Kasumi-1 (cell line): Measurements from ENCODE around the gene FBLN1.
"Not testable (repeated sequence)": the region's sequence is repeated elsewhere in the genome, so short reads cannot be mapped to it uniquely, and the experiment has no call there.

Source experiments
- DNase-seq, 2 experiments: peaks; one replicate each; lab custom pipeline; 2025; lab: John Stamatoyannopoulos, UW

The FBLN1 gene

DNA sequence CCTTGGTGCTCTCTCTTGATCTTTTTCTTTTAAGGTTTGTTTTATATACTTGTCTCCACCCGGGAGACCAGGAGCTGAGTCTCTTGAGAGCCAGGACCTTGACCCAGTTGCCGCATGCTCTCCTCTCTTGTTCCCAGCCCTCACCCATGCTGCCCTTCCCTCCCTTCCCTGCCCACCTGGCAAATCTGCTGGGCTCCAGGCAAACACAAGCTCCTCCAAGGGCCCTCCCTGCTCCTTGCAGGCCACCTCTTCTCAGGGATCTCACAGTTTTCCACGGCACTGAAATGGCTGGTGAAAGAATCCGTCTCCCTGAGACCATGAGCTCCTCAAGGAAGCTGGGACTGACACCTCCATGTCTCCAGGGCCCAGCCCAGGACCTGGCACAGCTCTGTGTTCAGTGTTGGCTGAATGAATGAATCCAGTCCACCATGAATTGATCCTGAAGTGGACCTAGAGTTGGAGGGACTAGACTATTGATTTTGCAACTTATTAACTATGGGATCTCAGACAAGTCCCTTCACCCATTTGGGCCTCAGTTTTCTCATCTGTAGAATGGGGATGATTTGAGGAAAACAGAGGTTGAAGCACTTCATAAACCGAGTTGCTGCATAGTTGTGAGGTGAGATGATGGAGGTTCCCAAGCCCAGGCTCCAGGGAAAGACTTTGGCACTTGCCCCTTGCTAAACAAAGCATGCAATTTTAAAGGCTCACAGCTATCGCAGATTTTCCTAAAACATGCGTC is 25.1 kb upstream of the FBLN1 start:
- DNase-seq = no peak

DNA sequence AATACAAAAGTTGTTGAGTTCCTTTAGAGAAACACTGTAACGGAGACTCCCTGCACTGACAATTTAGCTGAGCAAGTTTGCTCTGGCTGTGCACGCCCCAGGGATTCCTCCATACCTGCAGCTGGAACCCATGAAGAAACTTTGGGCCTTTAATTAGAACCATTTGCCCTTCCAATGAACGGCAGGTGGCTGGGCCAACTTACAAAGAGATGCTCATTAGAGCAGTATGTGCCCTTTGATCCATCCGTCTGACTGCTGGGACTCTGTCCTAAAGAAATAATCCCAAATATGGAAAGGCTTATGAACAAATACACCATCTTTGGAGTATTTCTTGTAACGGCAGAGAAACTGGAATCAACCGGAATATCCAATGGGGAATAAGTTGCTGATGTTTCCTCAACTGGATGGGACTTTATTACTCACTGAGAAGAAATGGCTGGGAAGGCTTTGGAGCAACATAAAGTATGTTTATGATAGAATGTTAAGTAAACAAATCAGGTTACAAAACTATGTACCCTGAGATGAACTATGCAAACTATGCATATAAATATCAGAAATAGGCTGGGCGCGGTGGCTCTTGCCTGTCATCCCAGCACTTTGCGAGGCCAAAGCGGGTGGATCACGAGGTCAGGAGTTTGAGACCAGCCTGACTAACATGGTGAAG is 24.4 kb upstream of the FBLN1 start:
- no peak for DNase-seq

- no peak for DNase-seq
Measured at GRCh38 chr22:45480717-45481116, 22.0 kb upstream of the FBLN1 start.

DNA sequence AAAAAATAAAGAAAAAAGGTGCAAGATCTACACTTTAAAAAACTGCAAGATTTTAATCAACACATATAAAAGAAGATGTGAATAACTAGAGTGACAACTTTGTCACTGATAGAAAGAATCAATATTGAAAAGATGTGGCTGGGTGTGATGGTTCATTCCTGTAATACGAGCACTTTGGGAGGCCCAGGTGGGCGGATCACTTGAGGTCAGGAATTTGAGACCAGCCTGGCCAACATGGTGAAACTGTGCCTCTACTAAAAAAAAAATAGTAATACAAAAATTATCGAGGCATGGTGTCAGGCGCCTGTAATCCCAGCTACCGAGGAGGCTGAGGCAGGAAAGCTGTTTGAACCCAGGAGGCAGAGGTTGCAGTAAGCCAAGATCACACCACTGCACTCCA is 21.0 kb upstream of the FBLN1 start:
- no peak for DNase-seq

GRCh38 chr22:45482169-45482568 is 20.5 kb upstream of the FBLN1 start:
- DNase-seq = no peak

DNA sequence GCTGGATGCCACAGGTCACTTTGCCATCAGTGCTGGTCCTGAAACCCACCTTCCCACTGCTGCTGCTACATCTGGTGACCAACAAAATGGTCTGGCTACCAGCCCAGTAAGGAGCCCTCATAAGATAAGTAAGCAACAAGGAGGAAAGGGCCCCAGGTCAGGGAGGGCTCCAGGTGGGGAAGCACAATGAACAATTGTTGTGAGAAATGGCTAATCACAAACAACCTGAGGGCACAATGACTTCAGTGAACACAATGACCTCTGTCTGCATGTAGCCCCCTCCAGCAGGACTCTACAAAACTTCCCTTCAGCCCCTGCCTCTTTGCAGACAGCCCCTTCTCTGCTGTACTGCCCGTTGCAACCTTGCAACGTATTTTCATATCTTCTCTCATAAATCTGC is 19.4 kb upstream of the FBLN1 start:
- DNase-seq = no peak

DNA sequence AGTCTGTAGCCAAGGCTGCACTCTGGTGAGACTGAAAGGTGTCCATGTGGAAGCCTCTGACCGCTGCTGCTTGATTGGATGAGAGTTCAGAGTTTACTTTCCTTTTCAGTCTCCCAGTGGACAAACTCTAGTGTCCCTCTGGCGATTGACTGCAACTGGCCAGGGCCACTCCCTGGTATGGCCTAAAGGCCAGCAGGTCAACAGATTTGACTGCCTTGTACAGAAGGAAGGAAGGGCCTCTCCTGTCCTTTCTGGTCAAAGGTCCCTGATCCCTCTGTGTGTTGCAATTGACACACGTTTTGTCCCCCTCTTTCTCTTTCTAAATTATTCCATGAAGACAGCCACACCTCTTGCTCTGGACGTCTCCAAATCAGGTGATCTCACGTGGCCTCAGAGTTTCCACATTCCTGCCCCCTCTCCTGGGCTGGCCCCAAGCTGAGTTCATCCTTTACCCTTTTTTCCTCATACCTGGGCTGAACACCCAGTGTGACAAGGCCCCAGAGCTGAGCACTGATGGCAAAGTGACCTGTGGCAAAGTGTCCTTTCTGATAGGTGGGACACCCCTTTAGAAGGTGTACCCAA is 18.7 kb upstream of the FBLN1 start:
- DNase-seq = no peak

DNA sequence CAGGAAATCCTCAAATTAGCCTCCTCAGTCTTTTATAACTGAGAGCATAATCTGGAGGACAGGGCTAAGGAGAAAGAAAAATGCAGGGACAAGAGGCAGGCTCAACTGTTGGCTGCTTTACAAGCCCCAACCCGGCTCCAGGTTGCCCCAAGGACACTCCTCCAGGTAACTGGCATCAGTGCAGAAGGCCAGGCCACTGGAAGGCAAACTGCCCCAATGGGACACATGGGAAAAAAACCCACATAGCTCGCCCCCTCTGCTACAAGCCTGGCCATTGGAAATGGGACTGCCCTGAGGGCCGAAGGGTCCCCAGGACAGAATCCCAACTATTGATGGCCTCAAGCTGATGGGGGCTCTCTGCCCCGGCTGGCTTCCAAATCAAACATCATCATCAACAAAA is 17.9 kb upstream of the FBLN1 start:
- no peak for DNase-seq

DNA sequence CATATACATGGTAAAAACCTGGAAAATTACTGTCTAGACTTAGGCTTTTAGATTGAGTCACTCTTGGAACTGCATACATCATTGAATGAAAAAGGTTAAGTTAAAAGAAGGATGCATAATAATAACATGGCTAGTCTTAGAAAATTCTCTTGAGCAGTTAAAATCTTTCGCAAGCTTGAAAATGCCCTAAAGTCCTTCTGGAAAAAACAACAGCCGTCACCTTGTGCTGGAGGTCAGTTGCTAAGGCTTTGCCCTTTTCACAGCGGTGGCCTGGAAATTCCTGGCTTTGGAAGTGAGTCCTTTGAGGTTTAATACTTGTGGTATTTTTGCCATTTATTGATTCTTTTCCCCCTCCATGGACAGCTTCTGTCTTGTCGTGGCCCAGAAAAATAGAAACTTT is 17.4 kb upstream of the FBLN1 start:
- DNase-seq = no peak

DNA sequence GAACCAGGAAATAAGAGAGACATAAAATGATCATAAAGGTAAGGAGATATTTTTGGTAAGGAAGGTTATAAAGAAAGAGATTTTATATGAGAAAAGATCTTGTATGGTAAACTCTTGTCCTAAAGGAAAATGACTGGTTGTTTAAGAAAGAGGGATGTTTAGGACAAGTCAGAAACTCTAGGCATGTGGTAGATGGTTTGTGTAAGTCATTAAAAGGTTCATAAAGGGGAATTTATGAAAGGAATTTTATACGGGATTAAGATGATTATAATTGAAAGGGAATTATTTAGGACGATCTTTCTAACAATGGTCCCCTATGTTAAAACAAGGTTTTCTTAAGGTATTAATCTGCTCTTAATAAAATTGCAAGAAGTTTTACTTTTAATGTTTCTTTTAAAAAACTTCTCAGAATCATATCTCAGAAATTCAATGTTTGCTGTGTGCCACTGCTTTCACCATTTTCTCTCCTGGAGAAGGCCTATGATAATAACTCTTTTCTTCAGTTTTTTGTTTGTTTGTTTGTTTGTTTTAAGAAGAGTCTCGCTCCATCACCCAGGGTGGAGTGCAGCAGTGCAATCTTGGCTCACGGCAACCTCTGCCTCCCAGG is 13.8 kb upstream of the FBLN1 start:
- DNase-seq = no peak

- DNase-seq = no peak
Measured at GRCh38 chr22:45490836-45491235, 11.8 kb upstream of the FBLN1 start.

DNA sequence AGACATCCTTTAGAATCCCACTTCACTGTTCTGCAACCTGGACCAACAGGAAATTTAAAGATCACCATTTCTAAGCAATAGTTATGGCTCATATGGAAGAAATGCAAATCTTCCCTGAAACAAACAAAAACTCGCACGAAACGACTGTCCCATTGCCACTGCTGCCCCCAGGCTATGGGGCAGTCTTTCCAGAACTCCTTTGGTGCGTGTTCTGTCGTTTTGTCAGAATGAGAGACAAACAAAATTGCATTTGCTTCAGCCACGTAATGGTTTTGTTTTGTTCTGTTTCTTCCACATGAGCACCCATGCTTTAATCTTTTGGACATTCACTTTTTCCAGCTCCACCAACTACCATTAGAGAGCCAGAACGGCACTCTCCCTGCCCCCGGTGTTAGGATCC is 10.8 kb upstream of the FBLN1 start:
- DNase-seq = no peak

- DNase-seq = no peak
Measured at GRCh38 chr22:45493286-45493771, 9.4 kb upstream of the FBLN1 start.

- DNase-seq = not testable (repeated sequence)
Measured at GRCh38 chr22:45494306-45494705, 8.4 kb upstream of the FBLN1 start.

- DNase-seq = not testable (repeated sequence)
Measured at GRCh38 chr22:45495616-45496015, 7.1 kb upstream of the FBLN1 start.

DNA sequence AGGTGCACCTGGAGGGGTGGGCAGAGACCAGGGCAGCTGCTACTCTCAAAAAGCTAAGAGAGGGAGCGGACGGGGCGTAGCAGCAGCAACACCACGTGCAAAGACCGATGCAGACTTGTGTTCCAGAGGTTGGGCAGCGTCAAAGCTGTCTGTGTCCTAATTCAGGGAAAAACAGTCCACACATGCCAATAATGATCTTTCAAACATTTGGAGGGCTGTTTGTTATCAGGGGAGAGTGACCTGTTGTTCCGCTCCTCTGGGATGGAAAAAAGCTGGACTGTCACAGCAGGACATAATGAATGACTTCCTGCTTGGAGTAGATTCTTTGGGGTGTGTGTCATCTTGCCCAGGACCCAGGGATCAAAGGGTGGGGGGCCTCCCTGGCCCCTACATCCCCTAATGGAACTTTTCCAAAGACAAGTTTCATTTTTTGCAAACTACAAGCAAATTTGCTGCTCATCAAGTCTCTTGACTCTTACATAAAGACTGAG is 6.2 kb upstream of the FBLN1 start:
- no peak for DNase-seq

GRCh38 chr22:45497351-45498145 is 5.1 kb upstream of the FBLN1 start:
- no peak for DNase-seq

GRCh38 chr22:45499746-45500145 is 2.9 kb upstream of the FBLN1 start:
- no peak for DNase-seq

- no peak for DNase-seq
Measured at GRCh38 chr22:45503050-45503815, 550 bp downstream of the FBLN1 start.

DNA sequence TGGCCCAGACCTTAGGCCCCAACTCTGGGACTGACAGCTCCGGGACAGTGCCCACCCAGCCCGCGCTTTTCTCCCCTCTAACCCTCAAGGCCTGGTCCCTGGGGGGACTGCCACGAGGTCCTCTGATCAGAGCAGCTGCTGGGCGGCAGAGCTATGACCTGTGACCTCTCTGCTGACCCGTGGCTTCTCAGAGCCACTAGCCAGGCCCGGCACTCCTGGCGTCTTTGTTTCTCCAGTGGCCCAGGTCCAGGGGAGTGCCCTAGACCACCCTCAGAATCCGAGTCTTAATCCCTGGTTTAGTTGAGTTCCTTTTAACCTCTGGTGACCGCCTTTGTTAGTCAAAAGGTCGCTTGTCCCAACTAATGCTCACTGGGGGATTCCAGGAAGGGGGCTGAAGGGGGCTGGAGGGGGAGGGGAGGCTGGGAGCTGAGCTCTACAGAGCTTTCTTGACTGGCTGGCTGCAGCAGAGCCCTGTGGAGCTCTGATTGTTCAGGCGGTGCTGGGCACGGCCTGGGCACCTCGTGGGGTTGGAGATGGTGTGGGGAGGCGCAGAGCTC is 1.2 kb downstream of the FBLN1 start:
- no peak for DNase-seq
